Femur (tissue), 1 donor: Measurements from ENCODE around the gene ASXL2.
"Not testable (repeated sequence)": the region's sequence is repeated elsewhere in the genome, so short reads cannot be mapped to it uniquely, and the experiment has no call there.

ENCODE experiments used
- DNase-seq: peaks from one replicate; pipeline ENCODE4 v3.0.0-alpha.2; 2017

ASXL2 gene

DNA sequence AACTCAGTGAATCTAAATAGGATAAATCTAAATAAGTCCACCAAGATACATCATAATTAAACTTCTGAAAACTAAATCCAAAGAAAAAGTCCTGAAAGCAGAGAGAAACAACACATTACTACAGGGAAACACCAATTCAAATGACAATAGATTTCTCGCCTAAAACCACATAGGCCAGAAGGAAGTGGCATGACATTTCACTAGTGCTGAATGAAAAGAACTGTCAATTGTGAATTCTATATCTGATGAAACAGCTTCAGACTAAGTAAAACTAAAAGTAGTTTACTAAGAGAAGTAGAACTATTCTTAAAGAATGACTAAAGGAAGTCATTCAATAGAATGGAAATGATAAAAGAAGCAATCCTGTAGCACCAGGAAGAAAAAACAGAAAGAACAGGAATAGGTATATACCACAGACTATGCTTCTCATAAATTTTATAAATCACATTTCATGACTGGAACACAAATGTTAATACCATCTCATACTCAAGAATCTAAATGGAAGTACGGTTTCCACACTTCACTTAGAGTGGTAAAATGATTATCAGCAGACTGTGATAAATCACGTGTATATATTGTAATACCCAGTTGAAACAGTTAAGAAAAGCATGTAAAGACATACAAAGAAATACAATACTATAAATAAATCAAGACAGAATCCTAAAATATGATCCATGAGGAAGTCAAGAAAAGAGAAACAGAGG is 46.4 kb downstream of the ASXL2 start:
- no peak for DNase-seq

DNA sequence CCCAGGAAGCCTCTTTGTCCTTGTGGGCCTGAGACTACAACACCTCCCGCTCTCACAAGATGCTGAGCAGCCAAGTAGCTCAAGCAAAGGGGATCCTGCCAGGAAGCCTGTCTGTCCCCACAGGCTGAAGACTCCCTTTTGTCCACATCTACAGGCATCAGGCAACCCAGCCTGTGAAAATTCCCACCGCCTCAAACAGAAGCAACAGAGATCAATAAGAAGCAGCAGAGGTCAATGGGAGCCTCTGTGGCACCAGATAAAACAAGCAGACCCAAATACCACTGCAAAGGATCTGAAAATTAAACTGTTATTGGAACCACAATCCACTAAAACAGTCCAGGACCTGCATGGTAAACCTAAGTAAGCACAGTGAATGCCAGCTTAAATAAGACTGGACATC is 48.5 kb downstream of the ASXL2 start:
- DNase-seq = no peak

DNA sequence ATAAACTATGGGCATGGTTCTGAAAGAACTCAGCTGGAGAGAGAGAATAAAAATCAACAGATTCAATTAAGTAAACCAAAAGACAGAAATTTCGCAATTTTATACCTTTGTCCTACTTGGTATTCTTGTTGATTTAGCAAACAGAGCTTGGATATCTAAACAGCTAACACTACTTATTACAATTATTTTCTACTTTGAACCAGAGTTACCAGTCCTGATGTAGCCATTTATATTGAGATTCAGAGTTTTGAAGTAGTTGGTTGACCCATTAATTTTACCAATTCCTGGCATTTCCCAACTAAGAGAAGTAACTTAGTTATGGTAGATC is 48.9 kb downstream of the ASXL2 start:
- no peak for DNase-seq

DNA sequence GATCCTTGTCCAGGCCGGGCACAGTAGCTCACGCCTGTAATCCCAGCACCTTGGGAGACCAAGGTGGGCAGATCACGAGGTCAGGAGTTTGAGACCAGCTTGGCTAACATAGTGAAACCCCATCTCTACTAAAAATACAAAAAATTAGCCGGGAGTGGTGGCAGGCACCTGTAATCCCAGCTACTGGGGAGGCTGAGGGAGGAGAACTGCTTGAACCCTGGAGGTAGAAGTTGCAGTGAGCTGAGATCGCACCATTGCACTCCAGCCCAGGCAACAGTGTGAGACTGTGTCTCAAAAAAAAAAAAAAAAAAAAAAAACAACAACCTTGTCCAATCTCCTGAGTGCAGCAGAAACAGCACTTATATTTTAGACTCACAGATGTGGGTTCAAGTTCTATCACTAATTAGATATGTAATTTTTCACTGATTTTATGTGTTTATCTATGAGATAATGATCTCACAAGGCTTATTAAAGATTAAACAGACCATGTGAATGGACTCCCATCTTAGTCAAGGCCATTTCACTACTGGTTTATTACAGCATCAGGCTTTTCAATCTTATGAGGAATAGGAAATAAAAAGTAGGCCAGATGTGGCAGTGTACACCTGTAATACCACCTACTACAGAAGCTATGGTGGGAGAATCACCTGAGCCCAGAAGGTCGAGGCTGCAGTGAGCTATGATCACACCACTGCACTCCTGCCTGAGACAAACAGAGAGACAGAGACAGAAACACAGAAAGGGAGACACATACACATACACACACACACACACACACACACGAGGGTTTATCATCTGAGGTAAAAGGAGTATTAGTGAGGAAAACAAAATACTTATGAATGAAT is 49.5 kb downstream of the ASXL2 start:
- DNase-seq = not testable (repeated sequence)

DNA sequence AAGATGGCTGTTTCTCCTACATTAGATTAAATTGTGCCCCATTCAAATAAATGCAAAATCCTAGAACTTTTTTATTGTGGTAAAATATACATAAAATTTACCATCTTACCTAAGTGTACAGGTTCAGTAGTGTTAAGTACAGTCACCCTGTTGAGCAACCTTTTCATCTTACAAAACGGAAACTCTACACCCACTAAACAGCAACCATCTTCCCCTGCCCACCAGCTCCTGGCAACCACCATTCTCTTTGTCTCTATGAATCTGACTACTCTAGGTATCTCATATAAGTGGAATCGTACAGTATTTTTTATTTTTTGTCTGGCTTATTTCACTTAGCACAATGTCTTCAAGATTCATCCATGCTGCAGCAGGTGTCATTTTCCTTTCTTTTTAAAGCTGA is 53.0 kb downstream of the ASXL2 start:
- DNase-seq = no peak

DNA sequence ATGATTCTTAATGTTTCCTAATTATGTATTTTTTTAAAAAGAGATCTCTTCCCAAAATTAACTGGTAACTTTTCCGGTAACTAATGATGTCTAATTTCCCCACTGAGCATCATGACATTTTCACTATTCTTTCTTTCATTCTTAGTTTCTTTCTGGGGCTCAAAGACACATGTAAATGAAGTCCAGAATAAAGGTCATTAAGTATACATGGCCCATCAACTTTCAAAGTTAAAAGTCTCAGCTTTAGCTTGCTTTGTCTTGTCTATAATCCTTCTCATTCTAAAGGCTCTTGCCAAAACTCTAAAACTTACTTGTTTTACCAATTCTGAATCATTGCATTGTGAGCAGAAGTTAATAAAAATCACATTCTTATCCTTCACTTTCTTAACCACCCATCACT is 53.6 kb downstream of the ASXL2 start:
- DNase-seq = no peak

DNA sequence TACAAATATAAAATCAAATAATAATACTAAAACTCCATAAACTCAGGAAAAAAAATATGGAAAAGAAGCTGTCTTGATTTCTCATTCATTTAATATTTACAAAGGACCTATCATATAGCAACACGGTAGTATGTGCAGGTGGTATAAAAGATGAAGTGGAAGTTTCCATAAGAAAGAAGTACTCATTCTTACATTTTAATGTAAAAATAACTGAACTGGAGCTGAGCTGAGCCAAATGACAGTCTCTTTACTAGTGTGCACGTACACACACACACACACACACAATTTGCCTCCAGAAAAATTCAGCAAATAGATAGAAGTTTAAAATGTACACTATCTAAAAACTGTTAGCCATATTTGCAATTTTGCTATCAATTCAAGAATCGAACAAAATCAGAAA is 54.1 kb downstream of the ASXL2 start:
- no peak for DNase-seq

DNA sequence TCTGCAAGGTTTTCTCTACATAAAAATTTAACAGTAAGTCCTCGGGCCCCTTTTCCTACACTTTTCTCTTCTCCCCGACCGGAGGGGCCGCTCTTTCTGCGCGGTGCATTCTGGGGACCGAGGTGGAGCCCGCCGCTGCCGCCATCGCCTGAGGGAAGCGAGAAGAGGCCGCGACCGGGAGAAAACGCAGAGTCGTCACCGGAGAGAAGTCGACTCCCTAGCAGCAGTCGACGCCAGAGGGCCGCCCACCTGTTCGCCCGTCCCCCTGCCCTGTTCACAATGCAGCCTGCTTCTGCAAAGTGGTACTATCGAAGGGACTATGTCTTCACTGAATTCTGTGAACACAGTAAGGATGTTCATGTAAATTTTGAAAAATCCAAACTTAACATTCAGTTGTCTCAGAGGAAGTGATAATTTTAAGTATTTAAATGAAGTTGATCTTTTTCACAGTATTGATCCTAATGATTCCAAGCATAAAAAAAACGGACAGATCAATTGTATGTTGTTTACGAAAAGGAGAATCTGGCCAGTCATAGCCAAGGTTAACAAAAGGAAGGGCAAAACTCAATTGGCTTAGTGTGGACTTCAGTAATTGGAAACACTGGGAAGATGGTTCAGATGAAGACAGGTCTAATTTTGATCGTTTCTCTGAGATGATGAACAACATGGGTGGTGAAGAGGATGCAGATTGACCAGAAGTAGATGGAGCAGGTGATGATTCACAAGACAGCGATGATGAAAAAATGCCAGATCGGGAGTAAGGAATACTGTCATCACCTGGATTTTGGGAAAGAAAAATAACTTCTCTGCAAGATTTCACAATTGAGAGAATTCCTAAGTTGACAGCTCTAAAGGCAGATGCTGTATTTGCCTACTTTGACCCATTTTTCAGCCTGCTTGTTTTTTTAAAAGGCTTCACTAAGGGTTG is 55.8 kb downstream of the ASXL2 start:
- peak; percentile 72 for DNase-seq

DNA sequence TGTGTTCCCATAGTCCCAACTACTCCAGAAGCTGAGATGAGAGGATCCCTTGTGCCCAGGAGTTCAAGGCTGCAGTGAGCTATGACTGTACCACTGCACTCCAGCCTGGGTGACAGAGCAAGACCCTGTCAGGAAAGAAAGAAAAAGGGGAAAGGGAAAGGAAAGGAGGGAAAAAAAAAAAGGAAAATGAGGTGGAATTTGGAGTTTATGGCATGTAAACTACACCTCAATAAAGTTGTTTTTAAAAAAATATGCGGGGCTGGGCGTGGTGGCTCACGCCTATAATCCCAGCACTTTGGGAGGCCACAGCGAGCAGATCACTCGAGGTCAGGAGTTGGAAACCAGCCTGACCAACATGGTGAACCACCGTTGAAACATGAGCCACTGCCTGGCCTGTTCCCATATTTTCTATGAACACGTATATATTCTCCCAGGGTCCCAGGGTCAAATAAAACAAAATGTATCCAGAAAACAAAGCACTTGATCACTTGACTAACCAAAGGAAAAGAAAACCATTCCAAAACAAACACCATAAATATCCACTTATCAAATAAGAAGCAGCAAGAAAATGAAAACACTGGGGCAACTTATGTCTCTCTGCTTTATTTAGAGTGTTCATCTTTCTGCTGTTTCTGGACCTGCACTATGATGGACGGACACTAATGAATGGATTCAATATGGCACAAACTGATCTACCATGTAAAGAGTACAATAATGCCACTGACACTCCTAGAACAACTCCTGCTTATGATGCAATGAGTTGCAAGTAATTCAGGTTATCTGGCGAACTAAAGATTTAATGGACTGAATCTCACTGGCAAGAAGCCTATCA is 56.8 kb downstream of the ASXL2 start:
- DNase-seq = peak; percentile 59

DNA sequence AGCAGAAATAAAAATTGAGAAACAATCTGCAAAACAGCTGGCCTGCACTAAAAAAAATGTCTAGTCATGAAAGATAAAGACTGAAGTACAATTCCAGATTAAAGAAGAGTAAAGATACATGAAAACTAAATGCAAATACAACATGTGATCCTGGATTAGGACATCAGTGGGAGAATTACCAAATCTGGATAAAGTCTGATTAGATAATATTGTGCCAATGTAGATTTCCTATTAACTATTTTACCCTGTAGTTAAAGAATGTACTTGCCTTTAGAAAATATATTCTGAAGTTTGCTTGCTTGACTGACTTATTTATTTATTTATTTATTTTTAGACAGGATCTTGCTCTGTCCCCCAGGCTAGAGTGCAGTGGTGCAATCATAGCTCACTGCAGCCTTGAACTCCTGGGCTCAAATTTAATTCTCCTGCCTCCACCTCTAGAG is 58.7 kb downstream of the ASXL2 start:
- no peak for DNase-seq

DNA sequence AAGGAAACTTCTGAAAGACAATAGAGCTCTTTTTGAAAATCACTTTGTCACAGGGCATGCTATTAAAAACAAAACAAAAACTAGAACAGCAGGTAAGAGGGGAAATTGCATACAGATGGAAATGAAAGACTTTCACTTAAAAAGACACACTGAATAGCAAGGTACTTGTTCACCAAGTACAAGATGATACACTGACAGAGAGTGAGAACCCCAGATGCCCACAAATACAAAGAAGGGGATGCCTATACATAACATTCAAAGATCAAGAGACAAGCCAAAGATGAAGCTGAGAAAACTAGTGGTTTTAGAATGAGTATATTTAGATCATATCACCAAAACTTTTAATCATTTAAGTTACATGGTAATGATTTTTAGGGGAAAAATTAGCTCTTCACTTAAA is 60.7 kb downstream of the ASXL2 start:
- no peak for DNase-seq

DNA sequence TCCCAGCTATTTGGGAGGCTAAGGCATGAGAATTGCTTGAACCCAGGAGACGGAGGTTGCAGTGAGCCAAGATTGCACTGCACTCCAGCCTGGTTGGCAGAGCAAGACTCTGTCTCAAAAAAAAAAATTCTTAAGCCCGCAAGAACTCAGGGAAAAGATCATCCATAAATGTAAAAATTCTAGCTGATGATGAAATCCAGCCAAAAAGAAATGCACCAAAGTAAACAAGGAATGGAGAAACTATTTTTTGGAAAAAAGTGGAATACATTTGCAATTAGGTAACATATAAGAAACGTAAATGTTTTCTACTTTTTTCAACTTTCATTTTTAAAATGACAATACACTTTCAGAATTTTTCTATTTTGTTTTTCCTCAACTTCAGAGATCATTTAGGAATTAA is 61.3 kb downstream of the ASXL2 start:
- DNase-seq = no peak

DNA sequence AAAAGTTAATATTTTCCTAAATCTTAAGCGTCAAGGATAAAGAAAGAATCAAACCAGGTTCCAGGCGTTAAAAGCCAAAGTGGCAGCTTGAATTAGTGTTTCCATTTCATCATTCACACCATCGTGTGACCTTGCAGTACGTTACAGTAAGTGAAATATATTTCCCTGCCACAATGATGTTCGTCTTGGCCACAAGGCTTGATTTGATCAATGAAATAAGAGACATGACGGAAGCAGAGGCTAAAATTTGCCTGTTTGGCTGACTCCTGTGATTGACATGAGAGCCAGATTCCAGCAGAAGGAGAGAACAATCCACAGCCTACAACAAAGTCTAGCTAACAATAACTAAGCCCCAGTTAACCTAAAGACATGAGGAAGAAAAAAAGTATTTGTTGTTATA is 62.0 kb downstream of the ASXL2 start:
- DNase-seq = no peak

DNA sequence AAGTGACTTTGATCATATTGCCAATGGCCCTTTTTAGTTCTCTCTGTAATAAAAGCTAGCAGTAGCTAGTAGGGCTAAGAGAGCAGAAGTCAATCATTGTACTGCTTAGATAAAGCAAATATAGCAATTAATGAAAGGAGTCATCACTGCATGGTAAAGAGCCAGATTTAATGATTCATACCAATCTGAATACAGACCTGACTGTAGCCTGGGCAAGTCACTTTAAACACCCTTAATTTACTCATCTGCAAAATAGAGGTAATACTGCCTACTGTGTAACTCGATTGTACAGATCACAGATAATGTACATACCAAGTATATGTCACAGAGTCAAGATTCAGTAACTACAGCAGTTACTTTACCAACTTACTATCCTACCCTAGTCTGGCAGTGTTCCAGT is 63.6 kb downstream of the ASXL2 start:
- no peak for DNase-seq

DNA sequence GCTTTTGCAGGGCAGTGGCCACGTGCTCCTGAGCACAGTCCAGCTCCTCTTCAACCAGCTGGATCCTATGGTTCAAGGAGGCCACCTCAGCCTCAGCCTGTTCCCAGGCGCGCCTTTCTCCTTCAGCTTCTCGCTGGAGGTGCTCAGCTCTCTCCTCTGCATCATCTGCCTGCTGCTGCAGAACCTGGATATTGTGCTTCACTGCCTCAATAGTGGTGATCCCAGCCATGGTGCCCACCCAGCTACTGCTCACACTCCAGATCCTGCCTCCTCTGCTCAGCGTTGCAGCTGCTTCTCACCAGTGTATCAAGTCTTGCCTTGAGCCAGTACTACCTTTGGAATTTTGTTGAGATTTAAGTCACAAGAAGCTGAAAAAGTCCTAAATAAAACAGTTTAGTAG is 67.9 kb downstream of the ASXL2 start:
- DNase-seq = no peak

DNA sequence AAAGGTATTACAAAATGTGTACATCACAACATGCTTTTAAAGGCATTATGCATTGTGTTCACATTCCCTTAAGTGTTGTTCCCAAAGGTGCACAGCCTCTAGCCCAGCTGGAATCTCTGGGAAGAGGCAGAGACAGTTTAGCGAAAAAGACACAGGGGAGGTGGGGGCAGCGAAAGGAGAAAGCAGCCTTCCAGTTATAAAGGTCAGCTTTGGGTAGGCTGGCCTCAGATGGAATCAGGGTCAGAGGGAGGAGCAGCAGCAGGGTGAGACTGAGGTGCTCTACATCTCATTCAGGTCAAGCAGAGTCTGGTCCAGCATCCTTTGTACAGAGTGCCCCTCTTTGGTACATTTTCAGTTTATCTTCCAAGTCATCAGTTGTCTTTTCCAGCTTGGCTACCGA is 68.6 kb downstream of the ASXL2 start:
- no peak for DNase-seq

DNA sequence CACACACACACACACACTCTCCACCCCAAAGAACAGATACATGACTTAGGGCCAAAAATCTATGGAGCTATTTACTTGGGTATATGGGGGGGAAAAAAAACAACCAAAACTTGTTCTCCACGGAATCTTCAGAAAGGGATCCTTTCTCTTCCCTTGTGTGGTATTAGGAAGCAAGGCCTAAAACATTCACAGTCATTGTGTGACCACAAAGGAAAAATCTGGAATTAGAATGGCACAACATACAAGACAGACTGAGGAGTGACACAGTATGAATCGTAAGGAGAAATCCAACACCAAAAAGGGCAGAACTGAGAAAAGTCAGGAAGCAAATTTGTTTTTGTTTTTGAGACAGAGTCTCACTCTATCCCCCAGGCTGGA is 70.3 kb downstream of the ASXL2 start:
- DNase-seq = no peak

DNA sequence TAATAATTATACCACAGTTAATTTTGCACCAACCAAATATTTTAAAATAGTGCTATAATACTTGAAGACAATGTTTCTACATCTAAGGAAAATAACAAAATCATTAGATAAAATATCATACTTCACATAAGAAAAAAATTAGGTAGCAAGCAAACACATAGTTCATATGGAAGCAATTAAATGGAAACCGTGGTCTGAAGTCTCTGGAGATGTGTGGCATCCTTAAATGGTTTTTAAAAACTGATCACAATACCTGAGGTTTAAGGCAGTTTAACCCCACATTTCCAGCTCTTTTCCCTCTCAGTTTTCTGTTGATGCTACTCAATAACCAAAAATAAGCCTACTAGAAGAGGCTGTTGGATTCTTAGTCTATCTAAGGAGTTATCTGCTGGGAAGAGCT is 71.3 kb downstream of the ASXL2 start:
- DNase-seq = no peak

DNA sequence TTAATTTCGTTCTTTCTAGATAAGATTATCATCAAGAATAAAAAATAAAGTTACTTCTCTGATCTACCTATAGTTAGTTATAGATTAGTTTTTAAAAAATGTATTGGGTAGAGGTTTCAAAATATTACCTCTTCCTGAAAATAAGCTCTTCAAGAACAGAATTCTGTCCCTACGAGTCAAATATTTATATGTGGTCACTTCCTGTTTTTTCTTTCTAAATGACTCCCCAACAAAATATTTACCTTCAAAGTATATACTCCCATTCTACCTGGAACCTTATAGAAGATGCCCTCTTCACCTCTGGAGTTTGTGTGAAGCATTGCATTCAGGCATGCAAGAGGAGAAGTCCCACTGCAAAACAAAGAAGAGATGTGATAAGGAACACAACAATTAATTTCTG is 72.3 kb downstream of the ASXL2 start:
- DNase-seq = no peak

DNA sequence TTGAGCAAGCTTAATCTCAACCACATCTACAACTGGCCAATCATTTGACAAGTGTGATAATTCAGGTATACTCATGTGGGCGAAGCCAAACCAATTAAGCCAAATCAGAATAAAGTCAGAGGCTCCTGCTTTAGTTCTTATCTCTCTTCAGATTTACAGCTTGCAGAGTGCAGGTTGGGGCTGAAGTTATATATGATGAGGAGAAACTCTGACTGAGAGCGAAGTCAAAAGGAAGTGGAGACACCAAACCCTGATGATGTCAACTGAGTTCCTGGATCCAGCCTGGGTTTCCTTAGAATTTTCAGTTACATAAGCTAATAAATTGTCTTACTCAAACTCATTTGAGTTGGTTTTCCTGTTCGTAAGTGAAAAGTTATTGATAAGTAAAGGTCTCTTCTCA is 73.9 kb downstream of the ASXL2 start:
- no peak for DNase-seq

DNA sequence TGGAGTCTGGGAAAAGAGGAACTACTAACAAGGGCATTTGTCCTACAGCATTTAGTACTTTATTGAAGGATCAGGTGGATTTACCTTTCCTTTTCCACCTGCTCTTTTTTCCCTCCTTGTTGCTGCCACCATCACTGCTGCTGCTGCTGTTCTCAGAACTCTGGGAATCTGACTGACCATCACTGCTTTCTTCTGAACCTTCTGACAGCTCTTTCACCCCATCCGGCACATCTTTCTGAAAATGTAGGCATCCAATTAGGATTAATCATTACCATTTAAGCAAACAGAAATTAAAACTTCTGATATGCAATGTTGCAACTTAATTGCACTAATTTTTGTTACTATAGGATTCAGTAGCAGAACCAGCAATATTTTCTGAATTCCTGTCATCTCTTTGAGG is 79.0 kb downstream of the ASXL2 start:
- DNase-seq = no peak

DNA sequence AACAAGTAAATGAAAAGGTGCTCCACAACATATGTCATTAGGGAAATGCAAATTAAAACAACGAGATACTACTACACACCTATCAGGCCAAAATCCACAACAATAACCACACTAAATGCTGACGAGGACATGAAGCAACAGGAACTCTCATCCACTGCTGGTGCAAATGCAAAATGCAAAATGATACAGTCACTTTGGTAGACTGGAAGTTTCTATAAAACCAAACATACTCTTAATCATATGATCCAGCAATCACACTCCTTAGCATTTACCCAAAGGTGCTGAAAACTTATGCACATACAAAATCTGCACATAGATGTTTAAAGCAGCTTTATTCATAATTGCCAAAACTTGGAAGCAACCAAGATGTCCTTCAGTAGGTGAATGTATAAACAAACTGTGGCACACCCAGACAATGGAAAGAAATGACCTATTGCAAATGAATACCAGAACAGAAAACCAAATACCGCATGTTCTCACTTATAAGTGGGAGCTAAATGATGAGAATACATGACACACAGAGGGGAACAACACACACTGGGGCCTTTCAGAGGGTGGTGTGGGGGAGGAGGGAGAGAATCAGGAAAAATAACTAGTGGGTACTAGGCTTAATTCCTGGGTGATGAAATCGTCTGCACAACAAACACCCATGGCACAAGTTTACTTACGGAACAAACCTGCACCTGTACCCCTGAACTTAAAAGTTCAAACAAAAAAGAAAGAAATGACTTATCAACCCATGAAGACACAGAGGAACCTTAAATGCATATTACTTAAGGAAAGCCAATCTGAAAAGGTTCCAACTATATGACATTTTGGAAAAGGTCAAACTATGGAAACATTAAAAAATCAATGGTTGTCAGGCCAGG is 80.4 kb downstream of the ASXL2 start:
- no peak for DNase-seq
